ENCODE data around the gene GRM4.

DNA sequence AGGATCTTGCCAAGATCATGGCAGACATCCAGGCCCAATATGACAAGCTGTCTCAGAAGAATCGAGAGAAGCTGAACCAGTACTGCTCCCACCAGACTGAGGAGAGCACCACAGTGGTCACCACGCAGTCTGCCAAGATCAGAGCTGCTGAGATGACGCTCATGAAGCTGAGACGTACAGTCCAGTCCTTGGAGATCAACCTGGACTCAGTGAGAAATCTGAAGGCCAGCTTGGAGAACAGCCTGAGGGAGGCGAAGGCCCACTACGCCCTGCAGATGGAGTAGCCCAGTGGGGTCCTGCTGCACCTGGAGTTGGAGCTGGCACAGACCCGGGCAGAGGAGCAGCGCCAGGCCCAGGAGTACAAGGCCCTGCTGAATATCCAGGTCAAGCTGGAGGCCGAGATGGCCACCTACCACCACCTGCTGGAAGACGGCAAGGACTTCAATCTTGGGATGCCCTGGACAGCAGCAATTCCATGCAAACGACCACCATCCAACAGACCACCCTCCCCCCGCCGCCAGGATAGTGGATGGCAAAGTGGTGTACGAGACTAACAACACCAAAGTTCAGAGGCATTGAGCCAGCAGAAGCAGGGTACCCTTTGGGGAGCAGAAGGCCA is 44.7 kb upstream of the GRM4 start:
- no peak for TF ChIP-seq CTCF (IDR thresholded peaks at IDR 0.05; ENCODE audit: low read length)
- no peak for TF ChIP-seq EZH2 (IDR thresholded peaks at IDR 0.05; ENCODE audit: borderline replicate concordance, low read length)

Data from OCI-LY1 (cell line).